HG03108 (cell line): ENCODE results near the gene PIP5K1C.

ENCODE experiments used
- ATAC-seq: cut with Tn5 transposase; IDR thresholded peaks from one replicate; pipeline ENCODE4 v1.9.1; 2021; ENCODE audit warnings: moderate library complexity; ENCODE audit not compliant: unreplicated experiment

PIP5K1C gene

GRCh38 chr19:3612901-3613741 is 87.1 kb downstream of the PIP5K1C start:
- ATAC-seq: no peak

- no peak for ATAC-seq
These were observed 87.9 kb downstream of the PIP5K1C start for GRCh38 chr19:3612330-3612729.

- no peak for ATAC-seq
These were observed 88.4 kb downstream of the PIP5K1C start for GRCh38 chr19:3611841-3612240.

GRCh38 chr19:3610745-3611717 is 89.2 kb downstream of the PIP5K1C start:
- no peak for ATAC-seq

DNA sequence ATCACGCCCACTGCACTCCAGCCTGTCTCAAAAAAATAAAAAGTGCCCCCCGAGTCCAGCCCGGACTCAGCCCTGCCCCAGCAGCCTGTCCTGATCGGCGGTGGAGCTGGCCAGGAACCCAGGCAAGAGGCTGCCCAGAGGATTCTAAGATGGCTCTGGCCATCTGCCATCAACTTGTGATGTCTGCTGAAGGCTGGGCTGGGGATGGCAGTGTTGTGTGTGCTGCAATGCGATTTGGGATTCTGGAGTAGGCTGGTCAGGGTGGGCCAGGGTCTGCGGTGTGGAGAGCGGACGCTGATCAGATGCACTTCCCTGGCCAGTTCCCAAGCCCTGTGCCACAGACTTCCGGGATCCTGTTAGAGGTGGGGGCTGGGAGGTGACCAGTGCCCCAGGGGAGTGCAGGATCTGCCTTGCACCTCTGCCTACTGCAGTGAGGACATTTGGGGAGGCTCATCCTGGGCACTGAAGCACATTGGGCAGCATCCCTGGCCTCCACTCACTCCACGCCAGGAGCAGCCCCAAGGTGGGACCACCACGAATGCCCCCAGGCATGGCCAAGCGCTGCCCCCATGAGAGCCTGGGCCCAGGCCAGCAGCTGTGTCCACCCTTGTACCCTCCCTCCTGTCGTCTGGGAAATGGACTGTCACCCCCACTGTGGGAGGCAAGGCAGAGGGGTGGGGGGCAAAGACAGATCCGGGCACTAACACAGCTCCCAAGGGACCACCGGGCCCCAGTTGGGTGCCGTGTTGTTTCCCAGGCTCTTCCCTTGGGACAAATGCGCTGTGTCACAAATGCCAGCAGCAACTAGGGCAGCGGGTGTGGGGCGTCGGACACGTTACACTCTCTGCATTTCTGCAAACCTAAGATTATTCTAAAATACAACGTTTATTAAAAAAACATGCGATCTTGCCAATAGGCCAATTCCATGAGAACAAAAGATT is 90.2 kb downstream of the PIP5K1C start:
- ATAC-seq: no peak

- ATAC-seq: no peak
These were observed 91.4 kb downstream of the PIP5K1C start for GRCh38 chr19:3608750-3609322.

GRCh38 chr19:3608079-3608641 is 92.1 kb downstream of the PIP5K1C start:
- ATAC-seq: no peak

- ATAC-seq: no peak
These were observed 92.8 kb downstream of the PIP5K1C start for GRCh38 chr19:3607303-3608078.

DNA sequence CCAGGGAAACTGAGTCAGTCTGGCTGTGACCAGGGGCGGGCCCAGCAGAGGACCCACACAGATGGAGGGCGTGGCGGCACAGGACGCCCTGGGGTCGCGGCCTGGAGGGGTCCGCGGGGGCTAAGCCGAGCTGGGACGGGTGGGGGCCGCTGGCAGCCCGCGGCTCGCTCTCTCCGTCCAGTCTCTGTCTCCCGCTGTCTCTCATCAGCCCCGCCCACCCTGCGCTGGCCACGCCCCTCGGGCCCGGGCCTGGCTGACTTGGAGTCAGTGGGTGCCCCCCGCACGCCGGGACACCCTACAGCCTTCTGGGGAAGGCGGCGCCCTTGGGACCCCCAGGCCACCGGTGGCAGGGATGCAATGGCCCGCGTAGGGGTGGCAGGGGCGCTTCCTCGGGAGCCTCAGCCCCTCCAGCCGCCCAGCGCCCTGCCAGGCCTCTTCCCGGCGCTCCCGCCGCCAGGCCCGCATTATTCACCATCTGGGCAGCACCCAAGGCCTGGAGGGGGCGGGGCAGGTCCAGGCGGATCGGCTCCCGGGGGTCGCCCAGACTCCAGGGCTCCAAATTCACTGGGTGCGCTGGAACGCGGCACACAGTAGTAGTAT is 93.5 kb downstream of the PIP5K1C start, which contains the start of gene TBXA2R:
TBXA2R (minus strand) TSS at position 186 of the 600 bp plus-strand sequence. CDS start 6,241 bp downstream, outside the sequence.
- no peak for ATAC-seq

DNA sequence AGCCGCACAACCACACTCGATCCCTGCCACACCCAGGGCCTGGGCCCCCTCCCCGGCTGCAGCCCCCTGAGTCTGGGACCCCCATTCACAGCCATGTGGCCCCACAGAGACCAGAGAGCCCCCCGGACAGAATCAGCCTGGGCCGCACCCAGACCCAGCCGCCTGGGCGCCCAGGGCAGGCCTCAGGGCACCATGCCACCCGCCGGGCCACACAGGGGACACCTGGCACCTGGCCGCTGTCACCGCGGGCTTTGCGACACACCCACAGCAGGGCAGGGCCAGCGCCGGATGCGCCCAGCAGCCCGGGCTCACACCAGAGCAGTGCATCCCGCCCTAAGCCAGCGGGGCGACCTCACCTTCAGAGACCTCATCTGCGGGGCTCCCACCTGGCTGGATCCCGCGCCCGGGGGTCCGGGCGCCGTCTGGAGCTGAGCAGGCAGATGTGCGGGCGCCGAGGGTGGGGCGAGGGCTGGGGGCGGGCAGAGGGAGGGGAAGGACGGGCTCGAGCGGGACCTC is 94.0 kb downstream of the PIP5K1C start:
- ATAC-seq: no peak

DNA sequence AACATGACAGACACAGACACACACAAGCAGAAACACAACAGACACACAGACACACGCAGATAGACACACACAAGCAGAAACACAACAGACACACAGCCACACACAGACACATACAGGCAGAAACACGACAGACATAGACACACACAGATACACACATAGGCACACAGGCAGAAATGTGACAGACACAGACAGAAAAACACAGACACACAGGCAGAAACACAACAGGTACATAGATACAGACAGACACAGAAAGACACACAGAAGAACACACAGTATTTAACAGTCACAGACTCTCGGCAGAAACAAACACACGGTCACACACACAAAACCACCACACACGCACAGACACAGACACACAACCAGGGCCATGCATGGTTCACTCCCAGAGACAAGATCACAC is 94.5 kb downstream of the PIP5K1C start:
- no peak for ATAC-seq

- ATAC-seq: no peak
These were observed 94.9 kb downstream of the PIP5K1C start for GRCh38 chr19:3605361-3605760.

- ATAC-seq: no peak
These were observed 95.3 kb downstream of the PIP5K1C start for GRCh38 chr19:3604987-3605343.

- no peak for ATAC-seq
These were observed 95.9 kb downstream of the PIP5K1C start for GRCh38 chr19:3604227-3604986.

GRCh38 chr19:3603121-3603811 is 97.0 kb downstream of the PIP5K1C start:
- ATAC-seq: no peak

GRCh38 chr19:3601021-3601420 is 99.2 kb downstream of the PIP5K1C start:
- ATAC-seq: no peak

DNA sequence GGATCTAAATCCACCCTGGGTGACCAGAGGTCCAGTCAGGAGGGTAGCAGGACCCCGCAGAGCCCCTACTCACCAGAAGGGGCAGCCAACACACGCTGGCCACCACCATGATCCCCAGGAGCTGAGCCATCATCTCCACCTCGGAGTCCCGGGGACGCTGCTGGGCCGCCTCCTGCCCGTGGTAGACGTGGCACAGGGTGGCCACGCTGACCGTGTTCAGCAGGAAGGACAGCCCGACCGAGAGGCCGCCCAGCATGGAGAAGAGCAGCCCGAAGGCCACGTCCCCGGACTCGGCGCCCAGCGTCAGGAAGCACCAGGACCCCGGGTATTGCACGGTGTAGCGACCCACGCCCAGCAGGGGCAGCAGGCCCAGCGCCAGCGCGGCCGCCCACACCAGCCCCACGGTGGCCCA is 100.5 kb downstream of the PIP5K1C start:
- no peak for ATAC-seq
